Measurements from ENCODE around the gene BCAS4. TPM values are rescaled to one million over a fixed set of nuclear protein-coding genes. Genes with fewer than 3 reads are reported as not detected.

Gene BCAS4
- total RNA-seq, 1 experiment from 2014 or later, result 34.8 TPM

- in situ Hi-C loops (cut with HindIII; ENCODE audit: low pct_unique_long_range_greater_than_20kb, low sequenced_read_pairs) (no loop called here), intact Hi-C loops (cut with micrococcal nuclease; ENCODE audit: unreplicated experiment) (no loop called here)
- DNase-seq (ENCODE audit: low read depth, low spot score) (no peak), ATAC-seq (no peak)
- Histone ChIP-seq H3K36me3 (ENCODE audit: control insufficient read depth, insufficient read depth, low read length) (no peaks in the 10 kb centered on the region; the same call in 1 of the 2 replicates), H3K4me3 (ENCODE audit: low read depth in 2 of 2, low read length in 2 of 2) (no peak overlapping the region), H3K27ac (ENCODE audit: low read length) (no peak overlapping the region), H3K4me1 (ENCODE audit: control insufficient read depth, insufficient read depth, low read length) (no peaks in the 10 kb centered on the region), H3K9me3 (ENCODE audit: control insufficient read depth, insufficient read depth, low read depth, low read length) (no peaks in the 10 kb centered on the region), H3K27me3 (ENCODE audit: control insufficient read depth, insufficient read depth, low read length) (no peaks in the 10 kb centered on the region)
- BruUV-seq (replicated peaks), result no TSS peak
- CTCF ChIA-PET, result interaction anchor here (0.6 kb wide), 1 partner anchor 47 kb away, joined by 3 read pairs; no protein-coding TSS in a partner anchor
- POLR2A ChIA-PET, result no interaction called here
- TF ChIP-seq CTCF (IDR thresholded peaks at IDR 0.05) (no peak), POLR2AphosphoS5 (IDR thresholded peaks at IDR 0.05; ENCODE audit: low read depth, low read length) (no peak), TCF7L2 (IDR thresholded peaks at IDR 0.05; ENCODE audit: low read depth, low read length) (no peak), SIN3A (IDR thresholded peaks at IDR 0.05; ENCODE audit: borderline replicate concordance, insufficient read depth, low read depth, low read length) (no peak)
- TF ChIP-seq, protein P1, sequence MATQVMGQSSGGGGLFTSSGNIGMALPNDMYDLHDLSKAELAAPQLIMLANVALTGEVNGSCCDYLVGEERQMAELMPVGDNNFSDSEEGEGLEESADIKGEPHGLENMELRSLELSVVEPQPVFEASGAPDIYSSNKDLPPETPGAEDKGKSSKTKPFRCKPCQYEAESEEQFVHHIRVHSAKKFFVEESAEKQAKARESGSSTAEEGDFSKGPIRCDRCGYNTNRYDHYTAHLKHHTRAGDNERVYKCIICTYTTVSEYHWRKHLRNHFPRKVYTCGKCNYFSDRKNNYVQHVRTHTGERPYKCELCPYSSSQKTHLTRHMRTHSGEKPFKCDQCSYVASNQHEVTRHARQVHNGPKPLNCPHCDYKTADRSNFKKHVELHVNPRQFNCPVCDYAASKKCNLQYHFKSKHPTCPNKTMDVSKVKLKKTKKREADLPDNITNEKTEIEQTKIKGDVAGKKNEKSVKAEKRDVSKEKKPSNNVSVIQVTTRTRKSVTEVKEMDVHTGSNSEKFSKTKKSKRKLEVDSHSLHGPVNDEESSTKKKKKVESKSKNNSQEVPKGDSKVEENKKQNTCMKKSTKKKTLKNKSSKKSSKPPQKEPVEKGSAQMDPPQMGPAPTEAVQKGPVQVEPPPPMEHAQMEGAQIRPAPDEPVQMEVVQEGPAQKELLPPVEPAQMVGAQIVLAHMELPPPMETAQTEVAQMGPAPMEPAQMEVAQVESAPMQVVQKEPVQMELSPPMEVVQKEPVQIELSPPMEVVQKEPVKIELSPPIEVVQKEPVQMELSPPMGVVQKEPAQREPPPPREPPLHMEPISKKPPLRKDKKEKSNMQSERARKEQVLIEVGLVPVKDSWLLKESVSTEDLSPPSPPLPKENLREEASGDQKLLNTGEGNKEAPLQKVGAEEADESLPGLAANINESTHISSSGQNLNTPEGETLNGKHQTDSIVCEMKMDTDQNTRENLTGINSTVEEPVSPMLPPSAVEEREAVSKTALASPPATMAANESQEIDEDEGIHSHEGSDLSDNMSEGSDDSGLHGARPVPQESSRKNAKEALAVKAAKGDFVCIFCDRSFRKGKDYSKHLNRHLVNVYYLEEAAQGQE (IDR thresholded peaks at IDR 0.05; ENCODE audit: insufficient read depth in 1 of 2, low read depth in 2 of 2, low read length in 1 of 2), result no peak
Observed at GRCh38 chr20:50885781-50886180, 90.9 kb downstream of the BCAS4 start.

DNA sequence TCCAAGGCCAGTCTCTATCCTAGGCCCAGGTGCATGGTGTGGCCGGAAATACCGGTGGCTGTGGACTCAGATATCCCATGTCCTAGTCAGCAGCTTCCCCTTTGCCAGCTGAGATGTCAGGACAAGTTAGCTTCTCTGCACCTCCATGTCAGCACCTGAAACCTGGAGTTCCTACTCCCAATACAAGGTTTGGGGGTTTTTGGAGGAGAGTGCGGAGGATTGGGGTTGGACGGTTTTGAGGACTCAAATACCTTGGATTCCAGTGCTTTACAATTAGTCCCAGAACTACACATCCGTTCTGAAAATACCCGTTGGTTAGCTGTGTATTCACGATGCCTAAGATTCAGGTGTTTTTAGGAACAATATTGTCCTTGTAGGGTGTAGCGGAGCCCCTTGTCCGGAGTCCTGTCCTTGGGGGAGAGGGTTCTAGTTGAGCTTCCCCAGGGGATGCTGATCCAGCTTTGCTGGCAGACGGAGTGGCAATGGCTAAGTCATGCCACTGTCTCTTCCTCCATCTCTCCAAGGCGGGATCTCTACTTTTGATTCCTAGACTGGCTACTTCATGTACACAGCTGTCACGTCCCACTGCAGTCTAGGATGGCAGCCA lies 91.4 kb downstream of the BCAS4 start:
- H3K4me1 ChIP-seq (ENCODE audit: control insufficient read depth, insufficient read depth, low read length), result no peaks in the 10 kb centered on the region
- BruUV-seq (replicated peaks), result no TSS peak
- H3K27me3 ChIP-seq (ENCODE audit: control insufficient read depth, insufficient read depth, low read length), result no peaks in the 10 kb centered on the region
- no peak overlapping the region for H3K4me3 ChIP-seq (ENCODE audit: low read depth in 2 of 2, low read length in 2 of 2)
- DNase-seq (ENCODE audit: low read depth, low spot score) (no peak), ATAC-seq (peak; percentile 54)
- ChIA-PET CTCF (interaction anchor here (0.6 kb wide), 1 partner anchor 46 kb away, joined by 3 read pairs; no protein-coding TSS in a partner anchor), POLR2A (no interaction called here)
- no peaks in the 10 kb centered on the region; the same call in 1 of the 2 replicates for H3K36me3 ChIP-seq (ENCODE audit: control insufficient read depth, insufficient read depth, low read length)
- H3K9me3 ChIP-seq (ENCODE audit: control insufficient read depth, insufficient read depth, low read depth, low read length), result no peaks in the 10 kb centered on the region
- H3K27ac ChIP-seq (ENCODE audit: low read length), result no peak overlapping the region
- in situ Hi-C loops (cut with HindIII; ENCODE audit: low pct_unique_long_range_greater_than_20kb, low sequenced_read_pairs), result no loop called here
- TF ChIP-seq SIN3A (IDR thresholded peaks at IDR 0.05; ENCODE audit: borderline replicate concordance, insufficient read depth, low read depth, low read length) (no peak), POLR2AphosphoS5 (IDR thresholded peaks at IDR 0.05; ENCODE audit: low read depth, low read length) (peak; percentile 25; the same call in 1 of the 2 replicates), TCF7L2 (IDR thresholded peaks at IDR 0.05; ENCODE audit: low read depth, low read length) (no peak), CTCF (IDR thresholded peaks at IDR 0.05) (no peak)
- TF ChIP-seq, protein P1 (IDR thresholded peaks at IDR 0.05; ENCODE audit: insufficient read depth in 1 of 2, low read depth in 2 of 2, low read length in 1 of 2), result no peak
- intact Hi-C loops (cut with micrococcal nuclease; ENCODE audit: unreplicated experiment), result no loop called here

Measured in Panc1 (cell line).